KMS-11 (cell line): ENCODE measurements around the gene LRRC75A.

ENCODE experiments used
- H2AFZ ChIP-seq: fragments of 200-600 bp; sonication (generic); 2 replicates; pipeline ENCODE4 v1.6.1; 2016; ENCODE audit warnings: antibody characterized with exemption, mixed run types, low read depth
- H3K27ac ChIP-seq: fragments of 200-600 bp; sonication (generic); 2 replicates; pipeline ENCODE4 v1.6.1; 2016; ENCODE audit warnings: mild to moderate bottlenecking, mixed run types
- H3K27me3 ChIP-seq: fragments of 200-600 bp; sonication (generic); 2 replicates; pipeline ENCODE4 v1.6.1; 2017; ENCODE audit warnings: mild to moderate bottlenecking, low read depth, mixed run types, moderate library complexity; ENCODE audit not compliant: insufficient read depth
- H3K36me3 ChIP-seq: fragments of 200-600 bp; sonication (generic); 2 replicates; pipeline ENCODE4 v1.6.1; 2017; ENCODE audit warnings: mild to moderate bottlenecking, mixed run types; ENCODE audit not compliant: insufficient read depth
- H3K4me1 ChIP-seq: fragments of 200-600 bp; sonication (generic); 2 replicates; pipeline ENCODE4 v1.6.1; 2016; ENCODE audit warnings: mild to moderate bottlenecking, low read depth, mixed run types; ENCODE audit not compliant: poor library complexity, severe bottlenecking
- H3K4me2 ChIP-seq: fragments of 200-600 bp; sonication (generic); 2 replicates; pipeline ENCODE4 v1.7.0; 2016; ENCODE audit warnings: mild to moderate bottlenecking, mixed run types
- H3K4me3 ChIP-seq: fragments of 200-600 bp; sonication (generic); IDR thresholded peaks from 2 replicates; pipeline ENCODE4 v1.6.1; 2017; ENCODE audit warnings: low read depth, low read length, mixed read lengths; ENCODE audit not compliant: insufficient read depth
- H3K79me2 ChIP-seq: fragments of 200-600 bp; sonication (generic); 2 replicates; pipeline ENCODE4 v1.6.1; 2016; ENCODE audit warnings: low read depth, mixed run types; ENCODE audit not compliant: insufficient read depth
- H3K9ac ChIP-seq: fragments of 200-600 bp; sonication (generic); 2 replicates; pipeline ENCODE4 v1.6.1; 2016; ENCODE audit warnings: mild to moderate bottlenecking, mixed run types
- H4K20me1 ChIP-seq: fragments of 200-600 bp; sonication (generic); 2 replicates; pipeline ENCODE4 v1.6.1; 2016; ENCODE audit warnings: mild to moderate bottlenecking, mixed run types; ENCODE audit not compliant: insufficient read depth
- CTCF ChIP-seq: fragments of 200-600 bp; sonication (generic); conservative IDR thresholded peaks from 2 replicates; pipeline ENCODE4 v1.6.1; 2017; ENCODE audit warnings: low read depth, mild to moderate bottlenecking, antibody characterized with exemption, low read length, moderate library complexity, mixed read lengths

Gene LRRC75A

GRCh38 chr17:16462070-16462864 lies 29.7 kb downstream of the LRRC75A start:
- H3K4me2 ChIP-seq = no peak overlapping the region
- H3K27ac ChIP-seq = no peak overlapping the region
- no peak overlapping the region for H3K9ac ChIP-seq
- H2AFZ ChIP-seq = no peak overlapping the region
- H3K27me3 ChIP-seq = no peaks in the 10 kb centered on the region
- no peak for TF ChIP-seq CTCF
- H3K79me2 ChIP-seq = no peaks in the 10 kb centered on the region
- no peaks in the 10 kb centered on the region for H4K20me1 ChIP-seq
- H3K36me3 ChIP-seq = no peaks in the 10 kb centered on the region
- H3K4me1 ChIP-seq = no peaks in the 10 kb centered on the region
- H3K4me3 ChIP-seq = no peak overlapping the region

- H4K20me1 ChIP-seq = no peaks in the 10 kb centered on the region
- H3K36me3 ChIP-seq = no peaks in the 10 kb centered on the region
- no peak for TF ChIP-seq CTCF
- H3K27ac ChIP-seq = no peak overlapping the region
- H2AFZ ChIP-seq = no peak overlapping the region
- H3K27me3 ChIP-seq = no peaks in the 10 kb centered on the region
- H3K4me2 ChIP-seq = no peak overlapping the region
- no peak overlapping the region for H3K4me3 ChIP-seq
- no peaks in the 10 kb centered on the region for H3K4me1 ChIP-seq
- no peaks in the 10 kb centered on the region for H3K79me2 ChIP-seq
- no peak overlapping the region for H3K9ac ChIP-seq
These were observed 30.5 kb downstream of the LRRC75A start for GRCh38 chr17:16461606-16461866.

GRCh38 chr17:16460796-16461605 lies 31.0 kb downstream of the LRRC75A start:
- no peaks in the 10 kb centered on the region for H4K20me1 ChIP-seq
- no peak overlapping the region for H2AFZ ChIP-seq
- no peaks in the 10 kb centered on the region for H3K36me3 ChIP-seq
- H3K9ac ChIP-seq = no peak overlapping the region
- no peak overlapping the region for H3K4me2 ChIP-seq
- TF ChIP-seq CTCF = no peak
- H3K27ac ChIP-seq = no peak overlapping the region
- no peaks in the 10 kb centered on the region for H3K27me3 ChIP-seq
- no peak overlapping the region for H3K4me3 ChIP-seq
- H3K79me2 ChIP-seq = no peaks in the 10 kb centered on the region
- H3K4me1 ChIP-seq = no peaks in the 10 kb centered on the region

- no peaks in the 10 kb centered on the region for H4K20me1 ChIP-seq
- no peak overlapping the region for H3K27ac ChIP-seq
- no peak overlapping the region for H3K9ac ChIP-seq
- H3K4me1 ChIP-seq = no peaks in the 10 kb centered on the region
- no peaks in the 10 kb centered on the region for H3K36me3 ChIP-seq
- no peak overlapping the region for H2AFZ ChIP-seq
- H3K4me3 ChIP-seq = no peak overlapping the region
- TF ChIP-seq CTCF = no peak
- H3K4me2 ChIP-seq = no peak overlapping the region
- no peaks in the 10 kb centered on the region for H3K27me3 ChIP-seq
- no peaks in the 10 kb centered on the region for H3K79me2 ChIP-seq
These were observed 32.0 kb downstream of the LRRC75A start for GRCh38 chr17:16459855-16460550.
